Measurements from ENCODE around the gene DEXI. TPM values are rescaled to one million over a fixed set of nuclear protein-coding genes. Genes with fewer than 3 reads are reported as not detected.

DEXI gene
- total and polyA plus RNA-seq, 2 of the 13 experiments (the other 11 are each of a cell fraction or from before 2014, with no cell fraction given) = 51.5 to 70.4 TPM

DNA sequence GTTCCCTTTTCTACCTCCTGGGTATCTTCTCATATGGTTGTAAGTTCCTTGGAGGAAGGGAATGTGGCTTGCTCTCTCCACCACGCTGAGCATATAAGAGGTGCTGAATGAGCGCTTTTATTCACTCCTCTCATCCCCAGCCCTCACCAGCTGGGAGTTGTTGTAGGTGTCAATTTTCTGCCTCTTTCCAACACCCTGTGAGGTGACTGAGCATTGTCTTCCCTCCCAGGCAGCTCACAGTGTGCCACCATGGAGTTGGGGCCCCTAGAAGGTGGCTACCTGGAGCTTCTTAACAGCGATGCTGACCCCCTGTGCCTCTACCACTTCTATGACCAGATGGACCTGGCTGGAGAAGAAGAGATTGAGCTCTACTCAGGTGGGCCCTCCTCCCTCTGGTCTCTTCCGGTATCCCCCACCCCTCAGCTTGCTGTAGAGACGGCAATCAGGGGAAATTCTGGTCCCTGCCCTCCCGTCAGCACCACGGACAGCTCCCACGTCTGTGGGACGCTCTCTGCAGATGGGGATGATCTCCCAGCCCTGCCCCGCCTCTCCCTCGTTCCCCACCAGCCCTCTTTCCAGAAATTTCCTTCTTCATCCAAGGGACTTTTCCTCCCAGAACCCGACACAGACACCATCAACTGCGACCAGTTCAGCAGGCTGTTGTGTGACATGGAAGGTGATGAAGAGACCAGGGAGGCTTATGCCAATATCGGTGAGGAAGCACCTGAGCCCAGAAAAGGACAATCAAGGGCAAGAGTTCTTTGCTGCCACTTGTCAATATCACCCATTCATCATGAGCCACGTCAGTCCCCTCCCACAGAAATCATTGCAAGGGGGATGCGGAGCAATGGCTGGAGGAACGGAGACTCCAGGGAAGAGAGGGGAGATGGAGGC lies 47.0 kb downstream of the DEXI start (continued):
- TF ChIP-seq KAT2B (IDR thresholded peaks at IDR 0.05; ENCODE audit: borderline replicate concordance, low read depth, low read length) (no peak), GABPA (IDR thresholded peaks at IDR 0.05; ENCODE audit: low read depth, low read length) (no peak), GABPA (CRISPR knock-in tag; IDR thresholded peaks at IDR 0.05; ENCODE audit: low read depth) (peak; percentile 49), ZNF30 (CRISPR knock-in tag; IDR thresholded peaks at IDR 0.05) (no peak), ZNF616 (CRISPR knock-in tag; IDR thresholded peaks at IDR 0.05; ENCODE audit: low read depth) (peak; percentile 75; the same call in 1 of the 2 replicates), SNAPC2 (CRISPR knock-in tag; IDR thresholded peaks at IDR 0.05) (peak; percentile 86; the same call in 1 of the 2 replicates), NFATC3 (CRISPR knock-in tag; IDR thresholded peaks at IDR 0.05) (no peak), MEIS2 (CRISPR knock-in tag; IDR thresholded peaks at IDR 0.05) (peak; percentile 94), ZNF160 (CRISPR knock-in tag; IDR thresholded peaks at IDR 0.05) (peak; percentile 79; the same call in 1 of the 2 replicates), RELA (CRISPR knock-in tag; IDR thresholded peaks at IDR 0.05) (0 out of 2 replicates have a peak, but pooled peaks have one; percentile 68), ZSCAN21 (CRISPR knock-in tag; IDR thresholded peaks at IDR 0.05; ENCODE audit: borderline replicate concordance) (peak; percentile 96; the same call in 1 of the 2 replicates), MZF1 (CRISPR knock-in tag; IDR thresholded peaks at IDR 0.05; ENCODE audit: borderline replicate concordance) (0 out of 2 replicates have a peak, but pooled peaks have one; percentile 75), ZNF609 (CRISPR knock-in tag; IDR thresholded peaks at IDR 0.05; ENCODE audit: borderline replicate concordance) (no peak), SSRP1 (CRISPR knock-in tag; IDR thresholded peaks at IDR 0.05) (no peak), SKI (IDR thresholded peaks at IDR 0.05; ENCODE audit: partially characterized antibody) (no peak), AGO1 (IDR thresholded peaks at IDR 0.05; ENCODE audit: low read depth, low read length, poor library complexity, severe bottlenecking) (no peak), ZNF512 (CRISPR knock-in tag; IDR thresholded peaks at IDR 0.05) (no peak), BHLHE40 (IDR thresholded peaks at IDR 0.05; ENCODE audit: low read length) (no peak), ZNF564 (CRISPR knock-in tag; IDR thresholded peaks at IDR 0.05) (0 out of 2 replicates have a peak, but pooled peaks have one; percentile 69), ZBTB38 (CRISPR knock-in tag; IDR thresholded peaks at IDR 0.05) (peak; percentile 53; the same call in 1 of the 2 replicates)
